WERI-Rb-1 (cell line): ENCODE data around the gene EMP1.

ENCODE experiments used
- DNase-seq: peaks from one replicate; pipeline ENCODE4 v3.0.0-alpha.2; 2020
- H3K27ac ChIP-seq: fragments of 250-450 bp; sonication (Bioruptor Pico); 2 replicates; pipeline ENCODE4 v1.5.1; 2020; ENCODE audit warnings: mild to moderate bottlenecking, moderate library complexity
- H3K27me3 ChIP-seq: fragments of 250-450 bp; sonication (Bioruptor Pico); 2 replicates; pipeline ENCODE4 v1.5.1; 2021; ENCODE audit warnings: mild to moderate bottlenecking, low read depth, moderate library complexity; ENCODE audit not compliant: insufficient read depth, severe bottlenecking
- H3K36me3 ChIP-seq: fragments of 250-450 bp; sonication (Bioruptor Pico); 2 replicates; pipeline ENCODE4 v1.5.1; 2020; ENCODE audit warnings: mild to moderate bottlenecking, moderate library complexity
- H3K4me3 ChIP-seq: 2 replicates; pipeline ENCODE4 v1.5.1; 2011; ENCODE audit warnings: low read depth, mild to moderate bottlenecking, control low read depth, low read length
- H3K9me3 ChIP-seq: fragments of 250-450 bp; sonication (Bioruptor Pico); 2 replicates; pipeline ENCODE4 v1.5.1; 2021; ENCODE audit warnings: mild to moderate bottlenecking, moderate library complexity; ENCODE audit not compliant: severe bottlenecking
- CTCF ChIP-seq: IDR thresholded peaks from 2 replicates; pipeline ENCODE4 v1.5.1; 2011; ENCODE audit warnings: low read depth, mild to moderate bottlenecking, control low read depth, inconsistent platforms, low read length

Gene EMP1

GRCh38 chr12:13195250-13195649, 1.3 kb upstream of the EMP1 start:
- no peak overlapping the region for H3K4me3 ChIP-seq
- no peak overlapping the region for H3K27ac ChIP-seq
- no peak for TF ChIP-seq CTCF
- no peaks in the 10 kb centered on the region for H3K27me3 ChIP-seq
- no peaks in the 10 kb centered on the region for H3K36me3 ChIP-seq
- no peaks in the 10 kb centered on the region for H3K9me3 ChIP-seq
- no peak for DNase-seq

GRCh38 chr12:13195785-13196129, 769 bp upstream of the EMP1 start:
- DNase-seq = no peak
- Histone ChIP-seq H3K4me3 (no peak overlapping the region), H3K27ac (no peak overlapping the region), H3K36me3 (no peaks in the 10 kb centered on the region), H3K9me3 (no peaks in the 10 kb centered on the region), H3K27me3 (no peaks in the 10 kb centered on the region)
- TF ChIP-seq CTCF = no peak

- H3K27me3 ChIP-seq = no peaks in the 10 kb centered on the region
- no peak overlapping the region for H3K4me3 ChIP-seq
- no peak for TF ChIP-seq CTCF
- no peak for DNase-seq
- H3K9me3 ChIP-seq = no peaks in the 10 kb centered on the region
- no peak overlapping the region for H3K27ac ChIP-seq
- H3K36me3 ChIP-seq = no peaks in the 10 kb centered on the region
These were observed 506 bp downstream of the EMP1 start for GRCh38 chr12:13197032-13197431.

GRCh38 chr12:13197526-13198143, 1.1 kb downstream of the EMP1 start:
- Histone ChIP-seq H3K9me3 (no peaks in the 10 kb centered on the region), H3K4me3 (no peak overlapping the region), H3K27me3 (no peaks in the 10 kb centered on the region), H3K36me3 (no peaks in the 10 kb centered on the region), H3K27ac (no peak overlapping the region)
- DNase-seq = no peak
- no peak for TF ChIP-seq CTCF

GRCh38 chr12:13198241-13198640, 1.7 kb downstream of the EMP1 start:
- Histone ChIP-seq H3K36me3 (no peaks in the 10 kb centered on the region), H3K27ac (no peak overlapping the region), H3K9me3 (no peaks in the 10 kb centered on the region), H3K4me3 (no peak overlapping the region), H3K27me3 (no peaks in the 10 kb centered on the region)
- DNase-seq = no peak
- no peak for TF ChIP-seq CTCF

- Histone ChIP-seq H3K27ac (no peak overlapping the region), H3K36me3 (no peaks in the 10 kb centered on the region), H3K9me3 (no peaks in the 10 kb centered on the region), H3K27me3 (no peaks in the 10 kb centered on the region), H3K4me3 (no peak overlapping the region)
- no peak for DNase-seq
- no peak for TF ChIP-seq CTCF
These were observed 2.4 kb downstream of the EMP1 start for GRCh38 chr12:13198876-13199275.
